ENCODE measurements around the gene HHAT. TPM values are rescaled to one million over a fixed set of nuclear protein-coding genes. Genes with fewer than 3 reads are reported as not detected.

The HHAT gene
- total RNA-seq, 1 experiment from 2014 or later: 4.6 TPM

- TF ChIP-seq CTCF (IDR thresholded peaks at IDR 0.05; ENCODE audit: unreplicated experiment): no peak
- no peak overlapping the region for H3K4me3 Mint-ChIP-seq (ENCODE audit: unreplicated experiment)
- H3K9me3 Mint-ChIP-seq (ENCODE audit: unreplicated experiment): no peaks in the 10 kb centered on the region
- ChIA-PET POLR2A (interaction anchor here (0.6 kb wide), 1 partner anchor 133 kb away, joined by 3 read pairs; no protein-coding TSS in a partner anchor), CTCF (interaction anchor here (0.5 to 1.2 kb wide), 3 partner anchors 24 to 303 kb away, joined by 3 to 4 read pairs (median 3); no protein-coding TSS in a partner anchor)
- no peaks in the 10 kb centered on the region for H3K36me3 Mint-ChIP-seq (ENCODE audit: insufficient read depth, unreplicated experiment)
- no TSS peak for BruUV-seq (replicated peaks)
- DNase-seq (ENCODE audit: unreplicated experiment): no peak
- H3K4me1 Mint-ChIP-seq (ENCODE audit: insufficient read depth, unreplicated experiment): peaks cover 6% of the 10 kb centered on the region
- intact Hi-C loops (cut with micrococcal nuclease): no loop called here
- no peak overlapping the region for H3K27ac Mint-ChIP-seq (ENCODE audit: low read depth, unreplicated experiment)
- peaks cover 11% of the 10 kb centered on the region for H3K27me3 Mint-ChIP-seq (ENCODE audit: insufficient read depth, unreplicated experiment)
Measured at GRCh38 chr1:210705086-210705485, 376.4 kb downstream of the HHAT start.

- H3K36me3 Mint-ChIP-seq (ENCODE audit: insufficient read depth, unreplicated experiment): no peaks in the 10 kb centered on the region
- no peaks in the 10 kb centered on the region for H3K9me3 Mint-ChIP-seq (ENCODE audit: unreplicated experiment)
- H3K4me3 Mint-ChIP-seq (ENCODE audit: unreplicated experiment): no peak overlapping the region
- ChIA-PET CTCF (no interaction called here), POLR2A (no interaction called here)
- no peak for TF ChIP-seq CTCF (IDR thresholded peaks at IDR 0.05; ENCODE audit: unreplicated experiment)
- intact Hi-C loops (cut with micrococcal nuclease): no loop called here
- BruUV-seq (replicated peaks): no TSS peak
- H3K27ac Mint-ChIP-seq (ENCODE audit: low read depth, unreplicated experiment): no peak overlapping the region
- peaks cover 11% of the 10 kb centered on the region for H3K27me3 Mint-ChIP-seq (ENCODE audit: insufficient read depth, unreplicated experiment)
- H3K4me1 Mint-ChIP-seq (ENCODE audit: insufficient read depth, unreplicated experiment): peaks cover 6% of the 10 kb centered on the region
- DNase-seq (ENCODE audit: unreplicated experiment): no peak
Measured at GRCh38 chr1:210706246-210706645, 377.5 kb downstream of the HHAT start.

- no peaks in the 10 kb centered on the region for H3K36me3 Mint-ChIP-seq (ENCODE audit: insufficient read depth, unreplicated experiment)
- no peak for DNase-seq (ENCODE audit: unreplicated experiment)
- CTCF ChIA-PET: interaction anchor here (0.6 to 1.2 kb wide), 2 partner anchors 8 to 205 kb away, joined by 3 to 4 read pairs; no protein-coding TSS in a partner anchor
- no peaks in the 10 kb centered on the region for H3K9me3 Mint-ChIP-seq (ENCODE audit: unreplicated experiment)
- no peak overlapping the region for H3K4me3 Mint-ChIP-seq (ENCODE audit: unreplicated experiment)
- no peak overlapping the region for H3K27ac Mint-ChIP-seq (ENCODE audit: low read depth, unreplicated experiment)
- intact Hi-C loops (cut with micrococcal nuclease): no loop called here
- POLR2A ChIA-PET: interaction anchor here (0.8 kb wide), 1 partner anchor 43 kb away, joined by 3 read pairs; no protein-coding TSS in a partner anchor
- BruUV-seq (replicated peaks): no TSS peak
- H3K4me1 Mint-ChIP-seq (ENCODE audit: insufficient read depth, unreplicated experiment): peaks cover 6% of the 10 kb centered on the region
- TF ChIP-seq CTCF (IDR thresholded peaks at IDR 0.05; ENCODE audit: unreplicated experiment): no peak
- peaks cover 2% of the 10 kb centered on the region for H3K27me3 Mint-ChIP-seq (ENCODE audit: insufficient read depth, unreplicated experiment)
Measured at GRCh38 chr1:210707300-210708240, 378.9 kb downstream of the HHAT start.

- POLR2A ChIA-PET: interaction anchor here (0.6 to 0.7 kb wide), 2 partner anchors 98 to 716 kb away, joined by 3 to 4 read pairs; no protein-coding TSS in a partner anchor
- no peaks in the 10 kb centered on the region for H3K9me3 Mint-ChIP-seq (ENCODE audit: unreplicated experiment)
- no peak for TF ChIP-seq CTCF (IDR thresholded peaks at IDR 0.05; ENCODE audit: unreplicated experiment)
- H3K27ac Mint-ChIP-seq (ENCODE audit: low read depth, unreplicated experiment): no peak overlapping the region
- H3K4me3 Mint-ChIP-seq (ENCODE audit: unreplicated experiment): no peak overlapping the region
- H3K4me1 Mint-ChIP-seq (ENCODE audit: insufficient read depth, unreplicated experiment): peaks cover 6% of the 10 kb centered on the region
- no peaks in the 10 kb centered on the region for H3K36me3 Mint-ChIP-seq (ENCODE audit: insufficient read depth, unreplicated experiment)
- DNase-seq (ENCODE audit: unreplicated experiment): peak; percentile 69
- CTCF ChIA-PET: interaction anchor here (0.6 to 1.1 kb wide), 4 partner anchors 62 to 503 kb away, joined by 3 to 4 read pairs (median 4); no protein-coding TSS in a partner anchor
- no peaks in the 10 kb centered on the region for H3K27me3 Mint-ChIP-seq (ENCODE audit: insufficient read depth, unreplicated experiment)
- no TSS peak for BruUV-seq (replicated peaks)
- intact Hi-C loops (cut with micrococcal nuclease): loop anchor here (10.0 kb wide), 1 partner anchor 125 kb away; no protein-coding TSS in a partner anchor
Measured at GRCh38 chr1:210709701-210710100, 381.0 kb downstream of the HHAT start.
